HG03060 (cell line): Measurements from ENCODE around the gene TMEM120B.

ENCODE experiments used
- ATAC-seq: cut with Tn5 transposase; IDR thresholded peaks from one replicate; pipeline ENCODE4 v1.9.1; 2021; ENCODE audit warnings: low read depth, moderate number of reproducible peaks; ENCODE audit not compliant: unreplicated experiment

Gene TMEM120B

GRCh38 chr12:121770388-121770787 is 57.8 kb downstream of the TMEM120B start:
- no peak for ATAC-seq

- ATAC-seq, result no peak
These were observed 58.5 kb downstream of the TMEM120B start for GRCh38 chr12:121770813-121771625.

DNA sequence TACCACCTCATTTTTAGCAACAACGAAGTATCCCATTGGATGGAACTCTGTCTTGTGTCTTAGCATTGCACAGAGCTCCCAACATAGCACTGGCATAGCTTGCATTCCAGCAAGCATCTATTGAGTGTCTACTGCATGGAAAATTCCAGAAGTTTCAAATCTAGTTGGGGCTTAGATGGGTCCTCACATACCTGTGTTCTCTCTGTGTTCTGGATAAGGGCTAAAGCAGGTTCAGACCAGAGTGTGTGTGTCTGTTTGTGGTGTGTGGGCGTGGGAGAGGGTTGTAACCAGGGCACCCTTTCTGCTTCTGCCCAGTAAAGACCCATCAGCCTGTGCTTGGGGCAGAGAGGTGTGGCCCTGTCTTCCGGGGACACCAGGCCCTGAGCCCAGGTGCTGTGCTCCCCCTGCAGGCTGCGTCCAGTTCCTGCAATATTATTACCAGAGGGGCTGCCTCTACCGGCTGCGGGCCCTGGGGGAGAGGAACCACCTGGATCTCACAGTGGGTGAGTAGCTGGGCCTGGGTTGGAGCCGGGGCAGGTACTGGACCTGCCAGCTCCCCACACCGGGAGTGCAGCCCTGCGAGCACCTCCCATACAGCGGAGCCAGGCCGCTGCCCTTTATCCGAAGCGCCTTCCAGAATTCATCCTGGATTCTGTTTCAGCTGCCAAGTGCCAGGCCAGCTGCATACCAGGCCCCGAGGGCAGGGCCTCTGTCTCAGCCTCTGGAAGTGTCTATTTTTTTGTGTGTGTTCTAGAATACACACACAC is 60.6 kb downstream of the TMEM120B start:
- peak; percentile 59 for ATAC-seq

GRCh38 chr12:121774968-121775474 is 62.5 kb downstream of the TMEM120B start:
- no peak for ATAC-seq

DNA sequence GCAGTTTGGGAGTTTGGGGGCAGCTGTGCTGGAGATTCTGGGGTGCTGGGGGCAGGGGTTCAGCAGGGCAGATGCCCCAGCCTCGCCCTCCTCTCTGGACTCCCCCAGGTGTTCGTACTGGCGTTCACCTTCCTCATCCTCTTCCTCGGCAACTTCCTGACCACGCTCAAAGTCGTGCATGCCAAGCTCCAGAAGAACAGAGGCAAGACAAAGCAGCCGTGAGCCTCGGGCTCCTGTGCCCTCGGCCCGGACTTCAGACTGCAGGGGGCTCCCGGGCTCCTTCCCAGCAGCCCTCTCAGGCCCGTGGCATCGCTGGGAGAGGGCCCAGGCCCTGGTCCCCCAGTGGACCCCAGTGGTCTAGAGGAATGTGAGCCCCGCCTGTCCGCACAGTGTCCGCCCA is 62.9 kb downstream of the TMEM120B start:
- ATAC-seq, result no peak

GRCh38 chr12:121776190-121777098 is 63.9 kb downstream of the TMEM120B start:
- ATAC-seq, result no peak

DNA sequence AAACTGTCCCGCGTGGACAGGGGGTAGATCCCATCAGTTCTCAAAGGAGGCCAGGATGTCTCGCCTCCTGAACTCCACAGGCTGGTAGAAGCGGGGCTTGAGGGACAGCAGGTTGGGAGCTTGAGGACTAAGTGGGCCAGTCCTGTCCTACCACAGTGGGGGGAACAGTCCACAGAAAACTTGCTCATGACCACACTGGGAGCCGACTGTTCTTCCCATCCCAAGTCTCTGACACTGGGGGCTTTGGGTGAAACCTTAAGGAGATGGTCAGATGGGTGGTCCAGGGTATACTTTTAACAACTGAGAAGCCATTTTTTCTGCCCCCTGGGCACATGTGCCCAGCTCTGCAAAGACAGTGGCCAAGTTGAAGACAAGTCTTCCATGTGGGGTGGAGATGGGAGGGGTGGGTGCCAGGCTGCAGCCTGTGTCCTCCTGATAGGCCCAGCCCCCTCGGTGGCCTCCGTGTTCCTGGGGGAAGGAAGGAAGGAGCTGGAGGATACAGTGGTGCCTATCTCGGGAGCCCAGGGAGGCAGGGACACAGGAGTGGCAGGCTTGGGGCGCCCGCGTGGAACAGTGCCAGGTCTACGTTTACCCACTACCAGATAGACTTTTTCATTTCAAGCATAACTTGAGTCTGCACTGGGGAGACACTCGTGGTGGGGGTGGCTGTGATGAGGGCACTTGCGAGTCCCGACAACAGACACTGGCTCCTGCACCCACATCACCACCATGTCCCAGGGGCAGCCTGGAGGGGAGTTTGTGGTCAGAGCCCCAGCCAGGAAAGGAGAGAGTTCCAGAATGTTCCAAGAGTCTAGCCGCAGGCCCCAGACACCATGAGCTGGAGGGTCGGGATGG is 66.2 kb downstream of the TMEM120B start:
- no peak for ATAC-seq

DNA sequence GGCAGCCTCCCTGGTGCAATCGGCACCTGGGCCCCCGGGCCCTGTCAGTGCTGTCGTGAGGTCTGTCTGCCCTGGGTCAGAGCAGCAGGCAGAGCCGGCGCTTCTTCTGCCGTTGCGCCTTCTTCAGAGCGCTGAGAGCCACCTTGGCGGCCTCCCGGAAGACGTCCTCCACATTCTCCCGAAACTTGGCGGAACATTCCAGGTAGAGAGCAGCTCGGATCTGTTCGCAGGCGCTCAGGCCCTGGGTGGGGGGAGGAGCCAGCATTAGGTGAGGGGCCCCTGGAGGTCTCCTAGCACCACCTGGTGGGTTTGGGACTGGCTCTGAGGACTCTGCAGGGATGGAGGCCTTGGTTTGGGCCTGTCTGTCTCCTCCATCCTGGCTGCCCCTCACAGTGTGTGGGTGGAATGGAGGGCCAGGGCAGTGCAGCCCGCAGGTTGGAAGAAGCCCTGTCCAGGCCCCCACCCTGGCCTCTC is 66.9 kb downstream of the TMEM120B start:
- no peak for ATAC-seq

DNA sequence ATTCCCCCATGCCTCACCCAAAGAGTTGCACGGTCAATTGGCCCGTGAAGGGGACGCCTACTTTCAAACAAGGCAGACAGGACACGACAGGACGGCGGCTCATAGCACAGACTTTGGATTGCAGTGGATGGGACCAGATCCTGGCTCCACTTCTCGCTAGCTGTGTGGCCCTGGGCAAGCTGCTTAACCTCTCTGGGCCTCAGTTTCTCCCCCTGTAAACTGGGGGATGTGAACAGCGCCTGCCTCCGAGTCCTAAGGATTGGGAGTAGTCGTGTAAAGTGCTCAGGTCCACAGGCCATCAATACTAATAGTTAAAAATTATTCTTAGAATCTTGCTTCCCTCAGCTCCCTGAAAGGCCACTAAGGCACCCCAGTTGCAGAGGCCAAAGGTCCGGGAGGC is 67.9 kb downstream of the TMEM120B start:
- no peak for ATAC-seq

DNA sequence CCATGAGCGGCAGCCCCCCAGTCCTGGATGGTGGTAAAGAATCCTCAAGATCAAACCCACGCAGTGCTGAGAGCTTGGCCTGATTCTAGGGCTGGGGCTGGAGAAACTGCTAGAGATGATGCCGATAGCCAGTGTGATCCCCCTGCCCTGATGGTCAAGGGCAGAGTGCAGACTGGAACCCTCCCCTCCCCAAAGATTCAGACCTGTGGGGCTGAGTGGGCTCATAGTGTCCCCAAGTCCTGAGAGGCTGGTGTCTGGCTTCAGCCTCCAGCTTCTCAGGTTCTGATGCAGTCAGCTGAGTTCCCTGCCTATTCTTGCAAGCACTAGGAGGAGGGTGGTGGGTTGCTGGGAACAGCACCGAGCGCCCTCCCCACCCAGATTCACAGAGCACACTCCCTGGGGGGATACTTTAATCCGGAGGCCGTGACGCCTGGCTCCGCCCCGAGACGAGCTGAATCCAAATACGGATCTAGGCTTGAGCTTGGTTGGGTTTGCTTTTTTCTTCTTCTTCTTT is 69.0 kb downstream of the TMEM120B start:
- peak; percentile 18 for ATAC-seq

GRCh38 chr12:121781998-121782979 is 69.7 kb downstream of the TMEM120B start:
- ATAC-seq, result peak; percentile 33

DNA sequence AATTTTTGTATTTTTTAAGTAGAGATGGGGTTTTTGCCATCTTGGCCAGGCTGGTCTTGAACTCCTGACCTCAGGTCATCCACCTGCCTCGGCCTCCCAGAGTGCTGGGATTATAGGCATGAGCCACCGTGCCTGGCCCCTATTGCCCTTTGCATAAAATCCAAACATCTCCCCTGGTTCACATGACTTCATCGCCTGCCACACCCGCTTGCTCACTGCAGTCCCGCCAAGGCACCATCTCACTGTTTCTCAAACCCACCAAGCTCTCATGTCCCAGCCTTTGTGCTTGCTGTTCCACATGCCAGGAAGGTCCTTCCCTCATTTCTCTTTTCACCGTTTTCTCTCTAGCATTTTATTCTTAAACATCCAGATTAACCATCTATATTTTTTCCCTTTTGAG is 71.2 kb downstream of the TMEM120B start:
- ATAC-seq, result no peak

DNA sequence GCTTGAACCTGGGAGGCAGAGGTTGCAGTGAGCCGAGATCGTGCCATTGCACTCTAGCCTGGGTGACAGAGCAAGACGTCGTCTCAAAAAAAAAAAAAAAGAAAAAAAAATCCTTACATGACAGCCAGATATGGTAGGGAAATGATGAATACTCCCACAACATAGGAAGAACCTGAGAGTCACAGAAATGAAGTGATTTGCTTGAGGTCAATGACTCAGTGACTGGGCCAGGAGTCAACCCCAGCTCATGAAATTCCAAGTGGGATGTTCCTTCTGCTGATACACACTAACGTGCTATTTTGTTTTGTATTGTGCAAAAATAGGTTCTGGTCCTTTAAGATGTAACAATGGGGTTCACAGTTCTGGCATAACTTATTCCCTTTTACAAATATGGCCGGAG is 71.9 kb downstream of the TMEM120B start:
- ATAC-seq, result no peak

GRCh38 chr12:121786440-121786825 is 73.9 kb downstream of the TMEM120B start:
- no peak for ATAC-seq

GRCh38 chr12:121787063-121788025 is 74.8 kb downstream of the TMEM120B start:
- no peak for ATAC-seq

- ATAC-seq, result no peak
These were observed 75.7 kb downstream of the TMEM120B start for GRCh38 chr12:121788176-121788818.
